ENCODE measurements around the gene GLRA3.
"Not testable (repeated sequence)": the region's sequence is repeated elsewhere in the genome, so short reads cannot be mapped to it uniquely, and the experiment has no call there.

Gene GLRA3

GRCh38 chr4:174707051-174707676, 121.9 kb downstream of the GLRA3 start:
- no peak overlapping the region for H3K27ac ChIP-seq

GRCh38 chr4:174702979-174703478, 126.0 kb downstream of the GLRA3 start:
- no peak overlapping the region for H3K4me3 ChIP-seq (ENCODE audit: low read depth, low read length)
- H3K9me3 ChIP-seq (ENCODE audit: severe bottlenecking): no peaks in the 10 kb centered on the region
- TF ChIP-seq CTCF (IDR thresholded peaks at IDR 0.05; ENCODE audit: low read depth, low read length): no peak
- DNase-seq: no peak
- no peaks in the 10 kb centered on the region for H3K27me3 ChIP-seq (ENCODE audit: insufficient read depth, low read depth, severe bottlenecking)
- H3K27ac ChIP-seq: no peak overlapping the region
- H3K36me3 ChIP-seq: no peaks in the 10 kb centered on the region

More at GRCh38 chr4:174707051-174707676, 121.9 kb downstream of the GLRA3 start:
- Histone ChIP-seq H3K36me3 (no peaks in the 10 kb centered on the region), H3K27me3 (ENCODE audit: insufficient read depth, low read depth, severe bottlenecking) (no peaks in the 10 kb centered on the region), H3K9me3 (ENCODE audit: severe bottlenecking) (no peaks in the 10 kb centered on the region), H3K4me3 (ENCODE audit: low read depth, low read length) (no peak overlapping the region)
- no peak for DNase-seq
- TF ChIP-seq CTCF (IDR thresholded peaks at IDR 0.05; ENCODE audit: low read depth, low read length): no peak

- no peaks in the 10 kb centered on the region for H3K36me3 ChIP-seq
- DNase-seq: no peak
- TF ChIP-seq CTCF (IDR thresholded peaks at IDR 0.05; ENCODE audit: low read depth, low read length): no peak
- no peak overlapping the region for H3K27ac ChIP-seq
- no peak overlapping the region for H3K4me3 ChIP-seq (ENCODE audit: low read depth, low read length)
- no peaks in the 10 kb centered on the region for H3K27me3 ChIP-seq (ENCODE audit: insufficient read depth, low read depth, severe bottlenecking)
- no peaks in the 10 kb centered on the region for H3K9me3 ChIP-seq (ENCODE audit: severe bottlenecking)
Observed at GRCh38 chr4:174699654-174700053, 129.4 kb downstream of the GLRA3 start.

- Histone ChIP-seq H3K27ac (no peak overlapping the region), H3K9me3 (ENCODE audit: severe bottlenecking) (no peaks in the 10 kb centered on the region), H3K27me3 (ENCODE audit: insufficient read depth, low read depth, severe bottlenecking) (no peaks in the 10 kb centered on the region), H3K4me3 (ENCODE audit: low read depth, low read length) (no peak overlapping the region), H3K36me3 (no peaks in the 10 kb centered on the region)
- DNase-seq: no peak
- no peak for TF ChIP-seq CTCF (IDR thresholded peaks at IDR 0.05; ENCODE audit: low read depth, low read length)
Observed at GRCh38 chr4:174697896-174698295, 131.2 kb downstream of the GLRA3 start.

- Histone ChIP-seq H3K27me3 (ENCODE audit: insufficient read depth, low read depth, severe bottlenecking) (no peaks in the 10 kb centered on the region), H3K27ac (no peak overlapping the region), H3K4me3 (ENCODE audit: low read depth, low read length) (no peak overlapping the region), H3K36me3 (no peaks in the 10 kb centered on the region), H3K9me3 (ENCODE audit: severe bottlenecking) (no peaks in the 10 kb centered on the region)
- DNase-seq: no peak
- TF ChIP-seq CTCF (IDR thresholded peaks at IDR 0.05; ENCODE audit: low read depth, low read length): no peak
Observed at GRCh38 chr4:174697202-174697601, 131.8 kb downstream of the GLRA3 start.

- H3K27ac ChIP-seq: no peak overlapping the region
- no peak for DNase-seq
- H3K9me3 ChIP-seq (ENCODE audit: severe bottlenecking): no peaks in the 10 kb centered on the region
- no peak for TF ChIP-seq CTCF (IDR thresholded peaks at IDR 0.05; ENCODE audit: low read depth, low read length)
- H3K4me3 ChIP-seq (ENCODE audit: low read depth, low read length): no peak overlapping the region
- H3K36me3 ChIP-seq: no peaks in the 10 kb centered on the region
- H3K27me3 ChIP-seq (ENCODE audit: insufficient read depth, low read depth, severe bottlenecking): no peaks in the 10 kb centered on the region
Observed at GRCh38 chr4:174696657-174697056, 132.4 kb downstream of the GLRA3 start.

- not testable (repeated sequence) for H3K36me3 ChIP-seq; H3K27me3 ChIP-seq (ENCODE audit: insufficient read depth, low read depth, severe bottlenecking); H3K4me3 ChIP-seq (ENCODE audit: low read depth, low read length); H3K27ac ChIP-seq; H3K9me3 ChIP-seq (ENCODE audit: severe bottlenecking)
- DNase-seq: peak; percentile 9
Observed at GRCh38 chr4:174691876-174692275, 137.2 kb downstream of the GLRA3 start.

Data from WERI-Rb-1 (cell line).